Measurements from ENCODE around the gene TENM4. TPM values are rescaled to one million over a fixed set of nuclear protein-coding genes. Genes with fewer than 3 reads are reported as not detected.

The TENM4 gene
- total and polyA plus RNA-seq, 2 of the 8 experiments (the other 6 are each of a cell fraction or from before 2014, with no cell fraction given) = 3.5 to 7.2 TPM

- TF ChIP-seq RNF2 (IDR thresholded peaks at IDR 0.05; ENCODE audit: borderline replicate concordance, low read depth, low read length, missing control alignments, poor library complexity, severe bottlenecking) (no peak), ATF2 (IDR thresholded peaks at IDR 0.05; ENCODE audit: low read length) (no peak), E2F6 (IDR thresholded peaks at IDR 0.05) (no peak), JUN (IDR thresholded peaks at IDR 0.05; ENCODE audit: low read depth, low read length) (no peak), ZNF274 (IDR thresholded peaks at IDR 0.05; ENCODE audit: borderline replicate concordance, extremely low read depth, low read length) (no peak), BRCA1 (IDR thresholded peaks at IDR 0.05; ENCODE audit: low read depth, low read length) (no peak), TEAD4 (IDR thresholded peaks at IDR 0.05; ENCODE audit: low read depth, low read length) (no peak), CHD7 (IDR thresholded peaks at IDR 0.05; ENCODE audit: insufficient replicate concordance, low read length) (no peak)
These were observed 29.3 kb upstream of the TENM4 start (continued) for GRCh38 chr11:79470161-79470560.
